K562 (cell line): ENCODE data around the gene MMP19. TPM values are rescaled to one million over a fixed set of nuclear protein-coding genes. Genes with fewer than 3 reads are reported as not detected.
A peak's percentile ranks its signal among the peaks of the same experiment; 100 is the strongest.

Source experiments
- ATAC-seq: fragments of 200-7000 bp; cut with Tn5 transposase; 3 replicates; pipeline ENCODE4 v1.9.1; 2020; ENCODE audit warnings: moderate library complexity
- BruUV-seq: library from RNA; stranded (reverse); fragments of 400-500 nt; replicated peaks from 2 replicates; lab custom pipeline; 2021; lab: Mats Ljungman, UMichigan
- CTCF ChIA-PET: fragments of 300-600 bp; formaldehyde crosslinking; extraction: SDS; loops from one replicate; lab custom pipeline; 2021; ENCODE audit warnings: low intra/inter-chr PET ratio; lab: Yijun Ruan, JAX
- POLR2A ChIA-PET: fragments of 300-600, 350-650 bp; sonication (Branson Sonifier 250); formaldehyde crosslinking; extraction: SDS; loops from one replicate; lab custom pipeline; 2021; ENCODE audit warnings: antibody characterized with exemption, inconsistent platforms; lab: Yijun Ruan, JAX
- DNase-seq, 4 experiments: peaks; one replicate each; pipeline versions ENCODE4 v3.0.0 to v3.0.0-alpha.2; 2011 to 2018; ENCODE audit warnings: low spot score in 3 of 4, mixed read lengths in 3 of 4; ENCODE audit errors: extremely low read depth in 1 of 4
- FAIRE-seq: peaks from 2 replicates; lab custom pipeline; 2011; peaks lifted over from hg19 to GRCh38; lab: Jason Lieb, UNC
- H2AFZ ChIP-seq: 2 replicates; pipeline ENCODE4 v1.6.0; 2011; ENCODE audit warnings: low read depth, low read length, control low read depth, inconsistent platforms
- H3K27ac ChIP-seq: fragments of 200-600 bp; 3 replicates; pipeline ENCODE4 v1.8.0; 2011; ENCODE audit warnings: low read depth, mild to moderate bottlenecking, control low read depth, inconsistent platforms, low read length, moderate library complexity, mixed read lengths; ENCODE audit errors: extremely low read depth
- H3K27me3 ChIP-seq, 2 experiments: fragments of 300-600 bp in 1 of 2; 2 replicates in 1 of 2; 3 replicates in 1 of 2; pipeline versions ENCODE4 v1.6.0 to v1.8.0; 2011; ENCODE audit warnings: inconsistent platforms in 2 of 2, low read length in 2 of 2, mild to moderate bottlenecking in 1 of 2, mixed read lengths in 1 of 2, moderate library complexity in 1 of 2; ENCODE audit not compliant: control insufficient read depth in 2 of 2, insufficient read depth in 2 of 2
- H3K36me3 ChIP-seq: fragments of 300-600 bp; 3 replicates; pipeline ENCODE4 v1.8.0; 2011; ENCODE audit warnings: mild to moderate bottlenecking, low read length, inconsistent platforms; ENCODE audit not compliant: control insufficient read depth, insufficient read depth
- H3K4me1 ChIP-seq, 2 experiments: fragments of 200-600 bp in 1 of 2; replicated peaks in 1 of 2; 2 replicates in 1 of 2; 3 replicates in 1 of 2; pipeline versions ENCODE4 v1.5.1 to v1.8.0; 2011; ENCODE audit warnings: inconsistent platforms in 2 of 2, low read length in 2 of 2, mild to moderate bottlenecking in 1 of 2, mixed read lengths in 1 of 2, moderate library complexity in 1 of 2; ENCODE audit not compliant: control insufficient read depth in 2 of 2, insufficient read depth in 2 of 2
- H3K4me2 ChIP-seq: 2 replicates; pipeline ENCODE4 v1.6.1; 2011; ENCODE audit warnings: low read length, control low read depth, inconsistent platforms, mixed read lengths; ENCODE audit not compliant: insufficient read depth
- H3K4me3 ChIP-seq: fragments of 200-600 bp; sonication (generic), shearing (Covaris generic); 2 replicates; pipeline ENCODE4 v1.5.1; 2016; ENCODE audit warnings: control low read depth, inconsistent platforms
- H3K79me2 ChIP-seq: fragments of 200-600 bp; 3 replicates; pipeline ENCODE4 v1.8.0; 2011; ENCODE audit warnings: low read length, inconsistent platforms; ENCODE audit not compliant: control insufficient read depth, insufficient read depth
- H3K9ac ChIP-seq, 2 experiments: 2 replicates each; pipeline versions ENCODE4 v1.6.0 to v1.6.1; 2011; ENCODE audit warnings: low read depth in 2 of 2, low read length in 2 of 2, control low read depth in 1 of 2, inconsistent platforms in 1 of 2, mild to moderate bottlenecking in 1 of 2, mixed read lengths in 1 of 2; ENCODE audit not compliant: insufficient read depth in 1 of 2
- H3K9me1 ChIP-seq: one replicate; pipeline ENCODE4 v1.6.0; 2011; ENCODE audit warnings: inconsistent platforms, mild to moderate bottlenecking, low read length, moderate library complexity; ENCODE audit not compliant: control insufficient read depth, insufficient read depth
- H3K9me3 ChIP-seq: replicated peaks from 2 replicates; pipeline ENCODE4 v1.5.1; 2011; ENCODE audit warnings: low read depth, low read length, inconsistent platforms; ENCODE audit not compliant: control insufficient read depth, insufficient read depth
- H4K20me1 ChIP-seq: replicated peaks from 2 replicates; pipeline ENCODE4 v1.6.1; 2011; ENCODE audit warnings: low read length, inconsistent platforms, mixed read lengths; ENCODE audit not compliant: control insufficient read depth, insufficient read depth
- BRD9 ChIP-seq: fragments of 450-650 bp; IDR thresholded peaks from 2 replicates; pipeline ENCODE4 v1.6.1; 2018; ENCODE audit warnings: low read depth; ENCODE audit not compliant: partially characterized antibody
- DACH1 ChIP-seq: fragments of 450-650 bp; IDR thresholded peaks from 2 replicates; pipeline ENCODE4 v1.6.1; 2018; ENCODE audit not compliant: partially characterized antibody
- MTA2 ChIP-seq: fragments of 450-650 bp; IDR thresholded peaks from 2 replicates; pipeline ENCODE4 v1.6.1; 2016; ENCODE audit warnings: low read depth
- WGBS: fragments of 100-300 bp; shearing (Covaris generic); methylation state at CpG from one replicate; pipeline ENCODE4 v1.1.6; 2016; ENCODE audit warnings: low coverage, mixed read lengths; ENCODE audit not compliant: insufficient coverage; ENCODE audit errors: missing lambda C conversion rate; 5-methylcytosine and 5-hydroxymethylcytosine counted together
- in situ Hi-C: fragments of 300-500 bp; cut with MboI; formaldehyde crosslinking; loops from 4 replicates; pipeline ENCODE4 v1.15.0; 2018; ENCODE audit warnings: inconsistent platforms, mixed read lengths
- intact Hi-C: fragments of 100-400 bp; cut with micrococcal nuclease; formaldehyde crosslinking; loops from 2 replicates; pipeline ENCODE4 v1.14.2; 2022
- polyA plus RNA-seq, 8 experiments: library from polyadenylated mRNA; depleted of rRNA in 4 of 8; stranded (reverse) in 5 of 8; unstranded in 3 of 8; fragments of >200 nt; fragmentation: Nextera tagmentation in 2 of 8; fragmentation: Illumina TruSeq in 1 of 8; extraction: Ambion mirVana in 2 of 8; extraction: Trizol in 1 of 8; gene quantifications; 2 replicates each; pipeline versions ENCODE4 v1.2.1 to v1.2.3, GENCODE V29; 2011 to 2014; ENCODE audit warnings: inconsistent platforms in 1 of 8, missing spikeins in 1 of 8
- total RNA-seq, 7 experiments: library from RNA; depleted of rRNA in 6 of 7; stranded (reverse); fragments of >200 nt in 6 of 7; fragmentation: Illumina TruSeq in 2 of 7; extraction: Trizol in 2 of 7; gene quantifications; 2 replicates each; pipeline versions ENCODE4 v1.2.1 to v1.2.3, GENCODE V29; 2011 to 2021; ENCODE audit warnings: low replicate concordance in 1 of 7
- TF ChIP-seq, protein P1 (sequence below), 2 experiments: fragments of 450-650 bp in 1 of 2; sonication (generic) in 1 of 2; formaldehyde crosslinking; conservative IDR thresholded peaks; 2 replicates each; pipeline versions ENCODE4 v1.4.0 to v1.8.1; 2020 to 2022; ENCODE audit warnings: mild to moderate bottlenecking in 1 of 2, missing genetic modification reagents in 1 of 2
- TF ChIP-seq, protein P2 (sequence below): fragments of 450-650 bp; IDR thresholded peaks from 2 replicates; pipeline ENCODE4 v1.6.1; 2017; ENCODE audit warnings: antibody characterized with exemption
- TF ChIP-seq, protein P3 (sequence below): fragments of 200-800 bp; sonication (Bioruptor generic); IDR thresholded peaks from 2 replicates; pipeline ENCODE4 v1.6.1; 2017; ENCODE audit warnings: missing genetic modification characterization, missing compliant biosample characterization

MMP19 gene
- total and polyA plus RNA-seq, 9 of the 15 experiments (the other 6 are each of a cell fraction or from before 2014, with no cell fraction given): 0.14 to 1.6 (median 0.66) TPM

DNA sequence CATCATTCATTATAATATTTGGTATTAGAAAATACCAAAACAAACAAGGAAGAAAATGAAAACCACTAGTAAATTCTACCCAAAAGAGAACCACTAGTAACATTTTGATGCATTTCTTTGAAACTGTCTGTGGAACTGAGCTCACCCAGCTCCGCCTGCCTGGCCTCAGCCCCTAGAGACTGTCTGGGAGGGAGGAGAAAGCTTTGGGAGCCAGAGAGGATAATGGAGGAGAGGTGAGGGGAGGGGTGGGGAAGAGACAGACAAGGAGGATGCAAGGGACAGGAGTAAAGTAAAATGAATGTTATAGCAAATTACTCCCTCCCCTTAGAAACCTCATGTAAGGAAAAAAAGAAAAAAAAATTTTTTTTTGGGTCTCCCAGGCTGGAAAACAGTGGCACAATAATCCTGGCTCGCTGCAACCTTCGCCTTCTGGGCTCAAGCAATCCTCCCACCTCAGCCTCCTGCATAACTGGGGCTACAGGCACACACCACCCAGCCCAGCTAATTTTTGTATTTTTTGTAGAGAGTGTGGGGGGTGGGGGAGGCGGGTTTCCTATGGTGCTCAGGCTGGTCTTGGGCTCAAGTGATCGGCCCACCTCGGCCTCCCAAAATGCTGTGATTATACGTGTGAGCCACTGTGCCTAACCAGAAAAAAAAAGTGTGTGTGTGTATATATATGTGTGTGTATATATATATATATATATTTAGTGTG, 3.2 kb upstream of the MMP19 start:
- TF ChIP-seq, protein P1, sequence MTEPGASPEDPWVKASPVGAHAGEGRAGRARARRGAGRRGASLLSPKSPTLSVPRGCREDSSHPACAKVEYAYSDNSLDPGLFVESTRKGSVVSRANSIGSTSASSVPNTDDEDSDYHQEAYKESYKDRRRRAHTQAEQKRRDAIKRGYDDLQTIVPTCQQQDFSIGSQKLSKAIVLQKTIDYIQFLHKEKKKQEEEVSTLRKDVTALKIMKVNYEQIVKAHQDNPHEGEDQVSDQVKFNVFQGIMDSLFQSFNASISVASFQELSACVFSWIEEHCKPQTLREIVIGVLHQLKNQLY (CRISPR knock-in tag; conservative IDR thresholded peaks at IDR 0.05): no peak
- TF ChIP-seq DACH1: no peak
- TF ChIP-seq, all 486 proteins: peak for 0
- FAIRE-seq (no peak), ATAC-seq (no peak), DNase-seq (no peak)
- Histone ChIP-seq H3K79me2 (peaks cover 3% of the 10 kb centered on the region; the same call in 1 of the 3 replicates), H3K27ac (no peak overlapping the region), H3K36me3 (no peaks in the 10 kb centered on the region), H3K9ac (no peak overlapping the region), H3K4me2 (no peak overlapping the region), H4K20me1 (no peaks in the 10 kb centered on the region), H3K4me3 (no peak overlapping the region), H3K9me1 (no peaks in the 10 kb centered on the region), H3K4me1 (peaks cover 14 to 30% of the 10 kb centered on the region in 2 experiments), H3K9me3 (no peaks in the 10 kb centered on the region), H3K27me3 (no peaks in the 10 kb centered on the region), H2AFZ (peak overlapping the region; percentile 25; the same call in 1 of the 2 replicates)
- ChIA-PET POLR2A (interaction anchor here (0.7 to 2.1 kb wide), 4 partner anchors 7 to 90 kb away, joined by 3 to 7 read pairs (median 4); partner anchors contain the start of genes DNAJC14 and PYM1), CTCF (no interaction called here)
- 85% methylated on average over 7 of the region's 7 CpGs for WGBS
- BruUV-seq: no TSS peak
- intact Hi-C loops (no loop called here), in situ Hi-C loops (no loop called here)

DNA sequence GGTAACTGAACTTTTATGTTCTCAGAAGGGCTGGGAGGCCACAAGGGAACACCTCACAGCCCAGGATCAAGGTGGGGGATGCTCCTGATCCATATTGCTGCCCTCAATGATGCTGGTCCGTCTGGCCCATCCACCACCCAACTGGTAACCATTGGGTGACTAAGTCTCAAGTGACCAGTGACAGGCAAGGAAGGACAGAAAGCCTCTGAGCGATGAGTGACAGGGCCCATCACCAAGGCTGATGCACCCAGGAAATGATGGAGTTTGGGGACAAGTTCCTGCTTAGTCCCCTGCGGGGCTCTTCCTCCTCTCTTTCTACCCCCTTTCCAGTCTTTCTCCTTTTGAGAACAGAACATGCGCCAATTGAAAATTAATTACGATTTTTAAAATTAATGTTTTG, 2.6 kb upstream of the MMP19 start:
- peaks cover 3% of the 10 kb centered on the region; the same call in 1 of the 3 replicates for H3K79me2 ChIP-seq
- H3K27ac ChIP-seq: no peak overlapping the region
- in situ Hi-C loops (no loop called here), intact Hi-C loops (no loop called here)
- no peak for ATAC-seq
- H3K36me3 ChIP-seq: no peaks in the 10 kb centered on the region
- H3K4me2 ChIP-seq: no peak overlapping the region
- peak overlapping the region in 1 of 2 experiments; percentile 17; a peak in 1 of 4 replicates for H3K9ac ChIP-seq
- no peaks in the 10 kb centered on the region for H3K27me3 ChIP-seq
- 55% methylated on average over 5 of the region's 5 CpGs for WGBS
- ChIA-PET POLR2A (interaction anchor here (0.7 kb wide), 1 partner anchor 91 kb away, joined by 3 read pairs; no protein-coding TSS in a partner anchor), CTCF (no interaction called here)
- DNase-seq: peak in 1 of 4 experiments; percentile 5
- BruUV-seq: no TSS peak
- H4K20me1 ChIP-seq: no peaks in the 10 kb centered on the region
- no peak overlapping the region for H3K4me3 ChIP-seq
- H3K9me1 ChIP-seq: no peaks in the 10 kb centered on the region
- no peaks in the 10 kb centered on the region for H3K9me3 ChIP-seq
- H2AFZ ChIP-seq: peak overlapping the region; percentile 20; the same call in 1 of the 2 replicates
- no peak for FAIRE-seq
- H3K4me1 ChIP-seq: peaks cover 14 to 30% of the 10 kb centered on the region in 2 experiments
- TF ChIP-seq, protein P2, sequence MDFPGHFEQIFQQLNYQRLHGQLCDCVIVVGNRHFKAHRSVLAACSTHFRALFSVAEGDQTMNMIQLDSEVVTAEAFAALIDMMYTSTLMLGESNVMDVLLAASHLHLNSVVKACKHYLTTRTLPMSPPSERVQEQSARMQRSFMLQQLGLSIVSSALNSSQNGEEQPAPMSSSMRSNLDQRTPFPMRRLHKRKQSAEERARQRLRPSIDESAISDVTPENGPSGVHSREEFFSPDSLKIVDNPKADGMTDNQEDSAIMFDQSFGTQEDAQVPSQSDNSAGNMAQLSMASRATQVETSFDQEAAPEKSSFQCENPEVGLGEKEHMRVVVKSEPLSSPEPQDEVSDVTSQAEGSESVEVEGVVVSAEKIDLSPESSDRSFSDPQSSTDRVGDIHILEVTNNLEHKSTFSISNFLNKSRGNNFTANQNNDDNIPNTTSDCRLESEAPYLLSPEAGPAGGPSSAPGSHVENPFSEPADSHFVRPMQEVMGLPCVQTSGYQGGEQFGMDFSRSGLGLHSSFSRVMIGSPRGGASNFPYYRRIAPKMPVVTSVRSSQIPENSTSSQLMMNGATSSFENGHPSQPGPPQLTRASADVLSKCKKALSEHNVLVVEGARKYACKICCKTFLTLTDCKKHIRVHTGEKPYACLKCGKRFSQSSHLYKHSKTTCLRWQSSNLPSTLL: no peak
- TF ChIP-seq, protein P3, sequence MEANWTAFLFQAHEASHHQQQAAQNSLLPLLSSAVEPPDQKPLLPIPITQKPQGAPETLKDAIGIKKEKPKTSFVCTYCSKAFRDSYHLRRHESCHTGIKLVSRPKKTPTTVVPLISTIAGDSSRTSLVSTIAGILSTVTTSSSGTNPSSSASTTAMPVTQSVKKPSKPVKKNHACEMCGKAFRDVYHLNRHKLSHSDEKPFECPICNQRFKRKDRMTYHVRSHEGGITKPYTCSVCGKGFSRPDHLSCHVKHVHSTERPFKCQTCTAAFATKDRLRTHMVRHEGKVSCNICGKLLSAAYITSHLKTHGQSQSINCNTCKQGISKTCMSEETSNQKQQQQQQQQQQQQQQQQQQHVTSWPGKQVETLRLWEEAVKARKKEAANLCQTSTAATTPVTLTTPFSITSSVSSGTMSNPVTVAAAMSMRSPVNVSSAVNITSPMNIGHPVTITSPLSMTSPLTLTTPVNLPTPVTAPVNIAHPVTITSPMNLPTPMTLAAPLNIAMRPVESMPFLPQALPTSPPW (CRISPR knock-in tag): no peak
- no peak for TF ChIP-seq MTA2
- no peak for TF ChIP-seq BRD9
